Sigmoid colon (tissue), 7 donors: Measurements from ENCODE around the gene CTNNA1. TPM values are rescaled to one million over a fixed set of nuclear protein-coding genes. Genes with fewer than 3 reads are reported as not detected.

Experiments used
- DNase-seq: peaks from one replicate; pipeline ENCODE4 v3.0.0-alpha.2; 2019
- H3K27ac ChIP-seq, 4 donors: fragments of 200-600 bp; sonication (generic); one replicate each; pipeline ENCODE4 v1.5.1; 2016 to 2019; ENCODE audit warnings: mild to moderate bottlenecking in 1 of 4
- H3K27me3 ChIP-seq, 3 donors: fragments of 200-600 bp; sonication (generic); one replicate each; pipeline ENCODE4 v1.5.1; 2019; ENCODE audit warnings: mild to moderate bottlenecking in 1 of 3
- H3K36me3 ChIP-seq, 4 donors: fragments of 200-600 bp; sonication (generic); one replicate each; pipeline ENCODE4 v1.5.1; 2016 to 2019
- H3K4me1 ChIP-seq, 4 donors: fragments of 200-600 bp; sonication (generic); one replicate each; pipeline ENCODE4 v1.5.1; 2017 to 2019
- H3K4me3 ChIP-seq, 4 donors: fragments of 200-600 bp; sonication (generic); one replicate each; pipeline ENCODE4 v1.5.1; 2017 to 2019; ENCODE audit warnings: mild to moderate bottlenecking in 2 of 4, moderate library complexity in 1 of 4
- H3K9me3 ChIP-seq, 4 donors: fragments of 200-600 bp in 3 of 4; sonication (generic) in 3 of 4; one replicate each; pipeline versions ENCODE4 v1.5.1 to v1.6.1; 2013 to 2019
- CTCF ChIP-seq, 4 experiments: fragments of 450-650 bp in 3 of 4; fragments of 200-600 bp in 1 of 4; IDR thresholded peaks; one replicate each; pipeline ENCODE4 v1.5.1; 2016 to 2019; ENCODE audit warnings: antibody characterized with exemption in 4 of 4, mild to moderate bottlenecking in 3 of 4, moderate library complexity in 2 of 4
- EP300 ChIP-seq, 4 donors: sonication (generic); formaldehyde crosslinking; IDR thresholded peaks; one replicate each; pipeline ENCODE4 v1.6.1; 2017; ENCODE audit warnings: antibody characterized with exemption in 4 of 4
- POLR2A ChIP-seq, 2 donors: fragments of 450-650 bp; IDR thresholded peaks; one replicate each; pipeline ENCODE4 v1.6.1; 2016; ENCODE audit warnings: antibody characterized with exemption in 2 of 2, mild to moderate bottlenecking in 2 of 2, moderate library complexity in 2 of 2
- POLR2AphosphoS5 ChIP-seq, 4 donors: sonication (generic); formaldehyde crosslinking; IDR thresholded peaks; one replicate each; pipeline ENCODE4 v1.6.1; 2017; ENCODE audit warnings: antibody characterized with exemption in 4 of 4
- WGBS, 2 donors: extraction: QIAGEN DNeasy Blood & Tissue Kit; methylation state at CpG; one replicate each; pipeline ENCODE4 v1.1.7; 2013; 5-methylcytosine and 5-hydroxymethylcytosine counted together
- intact Hi-C: fragments of 100-400 bp; cut with DNase I; formaldehyde crosslinking; loops from one replicate; pipeline ENCODE4 v1.15.1; 2023
- polyA plus RNA-seq, 3 donors: library from polyadenylated mRNA; stranded (reverse); fragments of 200-250 nt; gene quantifications; one replicate each; pipeline ENCODE4 v1.2.3, GENCODE V29; 2013
- total RNA-seq, 4 donors: library from RNA; depleted of rRNA; stranded (reverse); fragments of >200 nt; gene quantifications; one replicate each; pipeline ENCODE4 v1.1.0, GENCODE V29; 2016
- donor health status: healthy with polysubstance abuse.
- donor health status: Bipolar disorder and iron deficiency.
- donor health status: healthy.

Gene CTNNA1
- total and polyA plus RNA-seq, 7 donors: 163 to 256 (median 188) TPM

GRCh38 chr5:138926688-138927448, 173.6 kb downstream of the CTNNA1 start:
- 86 to 93% methylated on average over 16 of the region's 16 CpGs for WGBS, 2 donors
- TF ChIP-seq POLR2A (IDR thresholded peaks at IDR 0.05) (no peak), EP300 (IDR thresholded peaks at IDR 0.05) (no peak), CTCF (IDR thresholded peaks at IDR 0.05) (no peak), POLR2AphosphoS5 (IDR thresholded peaks at IDR 0.05) (no peak)
- Histone ChIP-seq H3K9me3 (no peaks in the 10 kb centered on the region), H3K36me3 (peaks cover 24 to 71% (median 58%) of the 10 kb centered on the region in 4 donors), H3K27me3 (no peaks in the 10 kb centered on the region), H3K4me3 (no peak overlapping the region), H3K27ac (no peak overlapping the region), H3K4me1 (peaks cover 0 to 14% (median 6%) of the 10 kb centered on the region in 4 donors)
- DNase-seq: no peak
- intact Hi-C loops: no loop called here

GRCh38 chr5:138927544-138927943, 174.3 kb downstream of the CTNNA1 start:
- Histone ChIP-seq H3K4me3 (no peak overlapping the region), H3K4me1 (peaks cover 0 to 14% (median 6%) of the 10 kb centered on the region in 4 donors), H3K9me3 (no peaks in the 10 kb centered on the region), H3K36me3 (peaks cover 27 to 78% (median 64%) of the 10 kb centered on the region in 4 donors), H3K27ac (peak overlapping the region in 1 of 4 donors; percentile 7), H3K27me3 (no peaks in the 10 kb centered on the region)
- DNase-seq: no peak
- intact Hi-C loops: no loop called here
- WGBS, 2 donors: 77 to 88% methylated on average over 8 of the region's 8 CpGs
- TF ChIP-seq EP300 (IDR thresholded peaks at IDR 0.05) (no peak), POLR2AphosphoS5 (IDR thresholded peaks at IDR 0.05) (no peak), CTCF (IDR thresholded peaks at IDR 0.05) (no peak), POLR2A (IDR thresholded peaks at IDR 0.05) (no peak)

DNA sequence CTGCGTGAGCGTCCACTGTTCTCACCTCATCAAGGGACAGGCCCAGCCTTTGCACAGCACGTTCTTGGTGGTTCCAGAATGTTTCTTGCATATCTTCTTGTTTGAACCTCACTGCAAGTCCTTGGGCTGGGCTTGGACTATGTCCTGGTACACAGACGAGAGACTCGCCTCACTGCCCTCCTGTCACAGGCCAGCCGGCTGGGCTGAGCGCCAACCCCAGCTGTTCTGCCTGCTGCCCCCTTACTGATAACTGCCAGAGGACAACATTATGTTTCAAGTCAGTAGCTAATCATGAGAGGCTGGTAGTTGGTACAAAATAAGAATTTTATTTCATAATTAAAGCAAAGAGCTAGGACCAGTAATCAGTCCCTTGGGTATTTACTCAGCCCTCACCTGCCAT, 174.8 kb downstream of the CTNNA1 start:
- Histone ChIP-seq H3K27ac (peak overlapping the region in 1 of 4 donors; percentile 7), H3K27me3 (no peaks in the 10 kb centered on the region)
- 39 to 68% methylated on average over 7 of the region's 7 CpGs for WGBS, 2 donors

GRCh38 chr5:138929571-138929955, 176.3 kb downstream of the CTNNA1 start:
- H3K4me3 ChIP-seq: no peak overlapping the region
- TF ChIP-seq CTCF (IDR thresholded peaks at IDR 0.05): no peak
- no peak for TF ChIP-seq POLR2A (IDR thresholded peaks at IDR 0.05)
- no peak for TF ChIP-seq EP300 (IDR thresholded peaks at IDR 0.05)
- H3K9me3 ChIP-seq: no peaks in the 10 kb centered on the region
- WGBS, 2 donors: 91 to 97% methylated on average over 4 of the region's 4 CpGs
- DNase-seq: no peak
- H3K27ac ChIP-seq: peak overlapping the region in 2 of 4 donors; percentile 31 to 32
- peaks cover 0 to 14% (median 6%) of the 10 kb centered on the region in 4 donors for H3K4me1 ChIP-seq
- H3K27me3 ChIP-seq: no peaks in the 10 kb centered on the region
- peaks cover 33 to 94% (median 75%) of the 10 kb centered on the region in 4 donors for H3K36me3 ChIP-seq
- intact Hi-C loops: no loop called here

More for the DNA sequence above, 174.8 kb downstream of the CTNNA1 start:
- no peaks in the 10 kb centered on the region for H3K9me3 ChIP-seq
- DNase-seq: no peak
- intact Hi-C loops: no loop called here
- H3K36me3 ChIP-seq: peaks cover 32 to 82% (median 69%) of the 10 kb centered on the region in 4 donors
- TF ChIP-seq POLR2A (IDR thresholded peaks at IDR 0.05): no peak
- no peak for TF ChIP-seq POLR2AphosphoS5 (IDR thresholded peaks at IDR 0.05)
- no peak for TF ChIP-seq CTCF (IDR thresholded peaks at IDR 0.05)
- TF ChIP-seq EP300 (IDR thresholded peaks at IDR 0.05): no peak
- H3K4me1 ChIP-seq: peaks cover 0 to 14% (median 6%) of the 10 kb centered on the region in 4 donors
- no peak overlapping the region for H3K4me3 ChIP-seq
